Measurements from ENCODE around the gene TOX3.

DNA sequence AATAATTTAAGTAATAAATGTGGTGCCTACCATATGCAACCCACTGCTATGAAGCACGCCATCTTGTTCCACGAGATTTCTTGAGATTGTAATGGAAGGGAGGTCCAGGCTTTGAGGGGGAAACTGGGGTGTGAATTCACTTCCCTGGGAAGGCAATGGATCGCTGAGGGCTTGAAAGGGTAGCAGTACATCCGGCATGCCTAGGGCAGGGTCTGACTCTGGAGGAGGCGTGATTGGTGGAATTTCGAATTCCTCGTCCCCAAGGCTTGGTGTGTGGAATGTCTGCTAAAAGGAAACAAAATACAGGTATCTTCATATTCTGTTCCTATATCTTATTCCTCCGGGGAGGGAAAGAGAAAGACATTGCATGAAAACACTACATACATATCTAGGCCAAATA lies 83.0 kb downstream of the TOX3 start:
- no peak for TF ChIP-seq POLR2AphosphoS5 (IDR thresholded peaks at IDR 0.05; ENCODE audit: borderline replicate concordance, low read depth, low read length)
- no peak for TF ChIP-seq EZH2 (IDR thresholded peaks at IDR 0.05)
- no peak for TF ChIP-seq FOXP2 (optimal IDR thresholded peaks at IDR 0.05; ENCODE audit: control extremely low read depth, extremely low read length, insufficient read depth)

All from SK-N-MC (cell line).